ENCODE data around the gene PPCS. TPM values are rescaled to one million over a fixed set of nuclear protein-coding genes. Genes with fewer than 3 reads are reported as not detected.

Gene PPCS
- total and polyA plus RNA-seq, 2 of the 4 experiments (the other 2 are of a cell fraction) = 8.2 to 18.9 TPM

GRCh38 chr1:42433369-42433768 lies 23.0 kb upstream of the PPCS start:
- no peaks in the 10 kb centered on the region for H3K9me1 ChIP-seq (ENCODE audit: insufficient read depth, low read length)
- ChIA-PET POLR2A (ENCODE audit: unreplicated experiment) (no interaction called here), CTCF (no interaction called here)
- H3K36me3 ChIP-seq (ENCODE audit: control insufficient read depth, insufficient read depth, low read length) = no peaks in the 10 kb centered on the region
- BruUV-seq (replicated peaks) = no TSS peak
- ATAC-seq (ENCODE audit: low read depth) (no peak), DNase-seq (no peak)
- no peak overlapping the region for H2BK20ac ChIP-seq (ENCODE audit: low read depth, low read length)
- no peak overlapping the region for H4K5ac ChIP-seq (ENCODE audit: low read depth, low read length)
- H2BK15ac ChIP-seq (ENCODE audit: low read depth, low read length) = no peak overlapping the region
- no peak overlapping the region for H3K4me3 ChIP-seq (ENCODE audit: insufficient read depth, low read depth, low read length)
- H3K56ac ChIP-seq (ENCODE audit: extremely low read depth, insufficient read depth, low read length) = no peak overlapping the region
- no peaks in the 10 kb centered on the region for H4K20me1 ChIP-seq (ENCODE audit: insufficient read depth, low read length)
- no peak overlapping the region for H2BK120ac ChIP-seq (ENCODE audit: low read depth, low read length)
- H3K14ac ChIP-seq (replicated peaks; ENCODE audit: low read depth, low read length) = no peak overlapping the region
- no peak overlapping the region for H2AK9ac ChIP-seq (replicated peaks; ENCODE audit: low read depth, low read length, poor library complexity)
- in situ Hi-C loops (cut with MboI; ENCODE audit: low sequenced_read_pairs) (no loop called here), dilution Hi-C loops (cut with HindIII; ENCODE audit: low sequenced_read_pairs, unreplicated experiment) (no loop called here), intact Hi-C loops (cut with micrococcal nuclease) (no loop called here)
- H2AK5ac ChIP-seq (ENCODE audit: low read depth, low read length) = no peak overlapping the region
- no peaks in the 10 kb centered on the region for H3K9me3 ChIP-seq (ENCODE audit: control insufficient read depth, insufficient read depth, low read length)
- H3K9ac ChIP-seq (ENCODE audit: low read depth, low read length) = no peak overlapping the region
- no peak overlapping the region for H3K23ac ChIP-seq (ENCODE audit: low read depth, low read length)
- H3K27ac ChIP-seq (ENCODE audit: insufficient read depth, low read length) = no peak overlapping the region
- WGBS, 2 experiments (ENCODE audit: extremely low coverage in 2 of 2, insufficient read length in 1 of 2) = 70% methylated on average over 3 of the region's 6 CpGs; no CpG with 5 or more reads in 1 of the 2 experiments
- no peak overlapping the region for H4K91ac ChIP-seq (ENCODE audit: insufficient read depth, low read depth, low read length)
- TF ChIP-seq MAFK (IDR thresholded peaks at IDR 0.05; ENCODE audit: low read depth, low read length) (no peak), CEBPB (IDR thresholded peaks at IDR 0.05; ENCODE audit: low read depth, low read length) (no peak), NFE2L2 (IDR thresholded peaks at IDR 0.05; ENCODE audit: low read depth, low read length) (no peak), MXI1 (IDR thresholded peaks at IDR 0.05; ENCODE audit: borderline replicate concordance, low read depth, low read length) (no peak), POLR2A (IDR thresholded peaks at IDR 0.05; ENCODE audit: low read depth, low read length) (no peak), ELK1 (IDR thresholded peaks at IDR 0.05; ENCODE audit: borderline replicate concordance, low read depth, low read length) (no peak), BHLHE40 (IDR thresholded peaks at IDR 0.05; ENCODE audit: low read depth, low read length) (no peak), CTCF (conservative IDR thresholded peaks at IDR 0.05; ENCODE audit: low read depth, low read length) (no peak), MAZ (IDR thresholded peaks at IDR 0.05; ENCODE audit: borderline replicate concordance, low read depth, low read length) (no peak), CHD1 (IDR thresholded peaks at IDR 0.05; ENCODE audit: low read depth, low read length) (no peak), FOS (IDR thresholded peaks at IDR 0.05; ENCODE audit: low read depth, low read length) (no peak)
- H4K8ac ChIP-seq (ENCODE audit: low read depth in 2 of 2, low read length in 2 of 2) = no peak overlapping the region
- H3K4me1 ChIP-seq (ENCODE audit: control insufficient read depth, insufficient read depth, low read length) = no peaks in the 10 kb centered on the region
- no peak overlapping the region for H2AFZ ChIP-seq (replicated peaks; ENCODE audit: low read length, poor library complexity)
- H2BK5ac ChIP-seq (ENCODE audit: low read depth, low read length, poor library complexity, severe bottlenecking) = no peak overlapping the region
- H3K4me2 ChIP-seq (ENCODE audit: low read depth, low read length) = no peak overlapping the region
- H3K27me3 ChIP-seq (ENCODE audit: control insufficient read depth, insufficient read depth, low read length) = peaks cover 7% of the 10 kb centered on the region
- H3K18ac ChIP-seq (ENCODE audit: low read depth, low read length) = no peak overlapping the region
- H3K4ac ChIP-seq (ENCODE audit: low read depth, low read length) = no peak overlapping the region
- no peaks in the 10 kb centered on the region for H3K79me1 ChIP-seq (ENCODE audit: low read depth in 1 of 2, low read length in 2 of 2)

Measured in IMR-90 (cell line).